Esophagus squamous epithelium (tissue), 4 donors: ENCODE data around the gene ARSD.

Source experiments
- CTCF ChIP-seq, 6 experiments: fragments of 450-650 bp in 4 of 6; fragments of 200-600 bp in 2 of 6; sonication (generic) in 2 of 6; IDR thresholded peaks; one replicate each; pipeline ENCODE4 v1.5.1; 2016 to 2019; ENCODE audit warnings: antibody characterized with exemption in 6 of 6, mild to moderate bottlenecking in 4 of 6, moderate library complexity in 4 of 6
- POLR2A ChIP-seq, 4 donors: fragments of 450-650 bp; IDR thresholded peaks; one replicate each; pipeline ENCODE4 v1.6.1; 2017; ENCODE audit warnings: antibody characterized with exemption in 4 of 4, mild to moderate bottlenecking in 4 of 4, moderate library complexity in 3 of 4

DNA sequence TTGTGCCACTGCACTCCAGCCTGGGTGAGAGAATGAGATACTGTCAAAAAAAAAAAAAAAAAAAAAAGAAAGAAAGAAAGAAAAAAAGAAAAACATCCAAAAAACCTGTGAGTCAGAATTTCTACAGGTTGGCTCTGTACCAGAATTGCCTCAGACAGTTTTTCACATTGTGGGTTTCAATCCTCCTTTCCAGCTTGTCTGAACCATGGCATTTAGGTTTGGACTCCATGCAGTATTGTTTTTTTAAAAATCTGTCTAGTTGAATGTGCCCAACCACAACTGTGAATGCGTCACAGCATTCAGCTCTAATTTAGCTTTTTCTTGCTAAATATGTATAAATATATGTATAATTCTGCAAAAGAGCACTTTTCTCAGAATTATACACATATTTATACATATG is 45.8 kb upstream of the ARSD start:
- no peak for TF ChIP-seq CTCF (IDR thresholded peaks at IDR 0.05)
- no peak for TF ChIP-seq POLR2A (IDR thresholded peaks at IDR 0.05)
